GM21528 (cell line): ENCODE measurements around the gene LYSMD4.

Experiments used
- ATAC-seq: cut with Tn5 transposase; IDR thresholded peaks from one replicate; pipeline ENCODE4 v1.9.1; 2021; ENCODE audit warnings: mild to moderate bottlenecking, moderate library complexity; ENCODE audit not compliant: unreplicated experiment, low FRiP score

Gene LYSMD4

GRCh38 chr15:99732124-99732750 is 1.0 kb downstream of the LYSMD4 start:
- ATAC-seq = no peak

- no peak for ATAC-seq
These were observed 1.7 kb downstream of the LYSMD4 start for GRCh38 chr15:99731336-99732123.

GRCh38 chr15:99729920-99730319 is 3.3 kb downstream of the LYSMD4 start:
- no peak for ATAC-seq

- ATAC-seq = no peak
These were observed 3.9 kb downstream of the LYSMD4 start for GRCh38 chr15:99729327-99729726.

- no peak for ATAC-seq
These were observed 4.3 kb downstream of the LYSMD4 start for GRCh38 chr15:99728916-99729315.

GRCh38 chr15:99727733-99728132 is 5.5 kb downstream of the LYSMD4 start:
- ATAC-seq = no peak

GRCh38 chr15:99727330-99727729 is 5.9 kb downstream of the LYSMD4 start:
- no peak for ATAC-seq

GRCh38 chr15:99726333-99726732 is 6.9 kb downstream of the LYSMD4 start:
- ATAC-seq = no peak

GRCh38 chr15:99722406-99722805 is 10.8 kb downstream of the LYSMD4 start:
- no peak for ATAC-seq

- no peak for ATAC-seq
These were observed 11.3 kb downstream of the LYSMD4 start for GRCh38 chr15:99721896-99722295.

- ATAC-seq = no peak
These were observed 12.0 kb downstream of the LYSMD4 start for GRCh38 chr15:99721104-99721778.

- ATAC-seq = no peak
These were observed 12.7 kb downstream of the LYSMD4 start for GRCh38 chr15:99720533-99720932.

- peak; percentile 87 for ATAC-seq
These were observed 14.1 kb downstream of the LYSMD4 start for GRCh38 chr15:99719096-99719541.

GRCh38 chr15:99718421-99718820 is 14.8 kb downstream of the LYSMD4 start:
- no peak for ATAC-seq

GRCh38 chr15:99717161-99718009 is 15.9 kb downstream of the LYSMD4 start:
- ATAC-seq = no peak

- ATAC-seq = no peak
These were observed 16.6 kb downstream of the LYSMD4 start for GRCh38 chr15:99716540-99717095.

- no peak for ATAC-seq
These were observed 20.8 kb downstream of the LYSMD4 start for GRCh38 chr15:99712415-99712814.

GRCh38 chr15:99711625-99712024 is 21.6 kb downstream of the LYSMD4 start:
- ATAC-seq = no peak

- ATAC-seq = no peak
These were observed 23.8 kb downstream of the LYSMD4 start for GRCh38 chr15:99709243-99709986.

GRCh38 chr15:99708563-99708962 is 24.7 kb downstream of the LYSMD4 start:
- no peak for ATAC-seq
